OCI-LY1 (cell line): ENCODE results near the gene CDH13.

Experiments
- H2AFZ ChIP-seq: fragments of 200-600 bp; sonication (generic), shearing (Covaris generic); 2 replicates; pipeline ENCODE4 v1.6.0; 2014; ENCODE audit warnings: antibody characterized with exemption, mild to moderate bottlenecking, low read length
- H3F3A ChIP-seq: fragments of 200-600 bp; sonication (generic), shearing (Covaris generic); 2 replicates; pipeline ENCODE4 v1.6.0; 2014; ENCODE audit warnings: mild to moderate bottlenecking, antibody characterized with exemption, low read length, moderate library complexity; ENCODE audit not compliant: insufficient read depth
- H3K27ac ChIP-seq: fragments of 200-600 bp; sonication (generic); 2 replicates; pipeline ENCODE4 v1.5.1; 2014; ENCODE audit warnings: low read length, mixed run types, mild to moderate bottlenecking, low read depth; ENCODE audit not compliant: poor library complexity, severe bottlenecking
- H3K27me3 ChIP-seq: fragments of 200-600 bp; sonication (generic); 2 replicates; pipeline ENCODE4 v1.6.0; 2014; ENCODE audit warnings: antibody characterized with exemption, mild to moderate bottlenecking, low read length, moderate library complexity; ENCODE audit not compliant: insufficient read depth
- H3K36me3 ChIP-seq: fragments of 200-600 bp; sonication (generic); 2 replicates; pipeline ENCODE4 v1.6.1; 2014; ENCODE audit warnings: mild to moderate bottlenecking, antibody characterized with exemption, low read length, moderate library complexity, mixed read lengths; ENCODE audit not compliant: insufficient read depth
- H3K4me1 ChIP-seq: fragments of 200-600 bp; sonication (generic); 2 replicates; pipeline ENCODE4 v1.5.1; 2014; ENCODE audit warnings: mild to moderate bottlenecking, low read length, moderate library complexity; ENCODE audit not compliant: insufficient read depth, severe bottlenecking
- H3K4me2 ChIP-seq: fragments of 200-600 bp; sonication (generic), shearing (Covaris generic); 2 replicates; pipeline ENCODE4 v1.6.1; 2014; ENCODE audit warnings: low read length
- H3K4me3 ChIP-seq: fragments of 200-600 bp; sonication (generic); 2 replicates; pipeline ENCODE4 v1.5.1; 2014; ENCODE audit warnings: low read length, low read depth, mild to moderate bottlenecking, mixed read lengths; ENCODE audit not compliant: poor library complexity, severe bottlenecking
- H3K79me2 ChIP-seq: fragments of 200-600 bp; shearing (Covaris generic); 2 replicates; pipeline ENCODE4 v1.6.1; 2016; ENCODE audit warnings: mixed run types, low read length, mixed read lengths; ENCODE audit not compliant: insufficient read depth
- H3K9ac ChIP-seq: fragments of 200-600 bp; sonication (generic), shearing (Covaris generic); 2 replicates; pipeline ENCODE4 v1.6.1; 2014; ENCODE audit warnings: mild to moderate bottlenecking, low read length, mixed read lengths
- H3K9me2 ChIP-seq: fragments of 200-600 bp; sonication (generic), shearing (Covaris generic); 2 replicates; pipeline ENCODE4 v1.6.1; 2014; ENCODE audit warnings: low read depth, mild to moderate bottlenecking, low read length, mixed read lengths
- H3K9me3 ChIP-seq: fragments of 200-600 bp; shearing (Covaris generic); 2 replicates; pipeline ENCODE4 v1.6.1; 2014; ENCODE audit warnings: low read length, mixed read lengths
- H4K20me1 ChIP-seq: fragments of 200-600 bp; sonication (generic), shearing (Covaris generic); 2 replicates; pipeline ENCODE4 v1.6.0; 2016; ENCODE audit warnings: mild to moderate bottlenecking, low read length; ENCODE audit not compliant: insufficient read depth
- EZH2 ChIP-seq: fragments of 200-600 bp; sonication (generic), shearing (Covaris generic); IDR thresholded peaks from 2 replicates; pipeline ENCODE4 v1.8.0; 2017; ENCODE audit warnings: borderline replicate concordance, mixed run types, mild to moderate bottlenecking, antibody characterized with exemption, low read length, moderate library complexity, mixed read lengths
- TF ChIP-seq, protein P1 (sequence below): fragments of 200-600 bp; sonication (generic), shearing (Covaris generic); IDR thresholded peaks from 2 replicates; pipeline ENCODE4 v1.5.1; 2017; ENCODE audit warnings: mild to moderate bottlenecking, antibody characterized with exemption, low read length, moderate library complexity, mixed read lengths

The CDH13 gene

DNA sequence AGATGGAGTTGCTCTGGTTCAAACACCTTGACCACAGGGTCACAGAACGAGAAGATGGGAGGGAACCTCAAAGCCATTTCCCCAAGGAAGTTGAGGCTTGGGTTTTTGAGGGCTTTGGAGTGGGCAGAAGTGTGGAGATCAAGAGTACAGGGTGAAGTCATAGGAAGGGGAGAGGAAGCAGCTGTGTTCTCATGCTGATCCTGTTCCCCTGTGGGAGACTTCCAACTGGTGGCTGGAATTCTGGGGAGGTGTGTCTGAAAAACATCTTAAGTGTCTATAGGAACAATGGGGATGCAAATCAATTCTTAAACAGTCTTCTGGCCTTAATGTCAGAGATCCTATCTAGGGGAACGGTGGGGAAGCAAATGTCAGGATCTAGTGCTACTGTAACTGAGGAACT lies 1142.2 kb downstream of the CDH13 start:
- H3K9me2 ChIP-seq: no peaks in the 10 kb centered on the region
- H3K9ac ChIP-seq: no peak overlapping the region
- no peak overlapping the region for H3K4me3 ChIP-seq
- no peak for TF ChIP-seq EZH2
- TF ChIP-seq, protein P1, sequence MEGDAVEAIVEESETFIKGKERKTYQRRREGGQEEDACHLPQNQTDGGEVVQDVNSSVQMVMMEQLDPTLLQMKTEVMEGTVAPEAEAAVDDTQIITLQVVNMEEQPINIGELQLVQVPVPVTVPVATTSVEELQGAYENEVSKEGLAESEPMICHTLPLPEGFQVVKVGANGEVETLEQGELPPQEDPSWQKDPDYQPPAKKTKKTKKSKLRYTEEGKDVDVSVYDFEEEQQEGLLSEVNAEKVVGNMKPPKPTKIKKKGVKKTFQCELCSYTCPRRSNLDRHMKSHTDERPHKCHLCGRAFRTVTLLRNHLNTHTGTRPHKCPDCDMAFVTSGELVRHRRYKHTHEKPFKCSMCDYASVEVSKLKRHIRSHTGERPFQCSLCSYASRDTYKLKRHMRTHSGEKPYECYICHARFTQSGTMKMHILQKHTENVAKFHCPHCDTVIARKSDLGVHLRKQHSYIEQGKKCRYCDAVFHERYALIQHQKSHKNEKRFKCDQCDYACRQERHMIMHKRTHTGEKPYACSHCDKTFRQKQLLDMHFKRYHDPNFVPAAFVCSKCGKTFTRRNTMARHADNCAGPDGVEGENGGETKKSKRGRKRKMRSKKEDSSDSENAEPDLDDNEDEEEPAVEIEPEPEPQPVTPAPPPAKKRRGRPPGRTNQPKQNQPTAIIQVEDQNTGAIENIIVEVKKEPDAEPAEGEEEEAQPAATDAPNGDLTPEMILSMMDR: no peak
- H3K4me1 ChIP-seq: peaks cover 16% of the 10 kb centered on the region
- H2AFZ ChIP-seq: no peak overlapping the region
- no peaks in the 10 kb centered on the region for H3K36me3 ChIP-seq
- H3K27ac ChIP-seq: peak overlapping the region; percentile 1
- no peaks in the 10 kb centered on the region for H3K79me2 ChIP-seq
- H3K4me2 ChIP-seq: no peak overlapping the region
- no peaks in the 10 kb centered on the region for H3K27me3 ChIP-seq
- H4K20me1 ChIP-seq: no peaks in the 10 kb centered on the region
- H3K9me3 ChIP-seq: no peaks in the 10 kb centered on the region
- no peaks in the 10 kb centered on the region for H3F3A ChIP-seq

GRCh38 chr16:83769397-83770008 lies 1142.7 kb downstream of the CDH13 start:
- peaks cover 16% of the 10 kb centered on the region for H3K4me1 ChIP-seq
- no peaks in the 10 kb centered on the region for H3K79me2 ChIP-seq
- no peaks in the 10 kb centered on the region for H3K9me3 ChIP-seq
- peak overlapping the region; percentile 1 for H3K27ac ChIP-seq
- no peaks in the 10 kb centered on the region for H3K36me3 ChIP-seq
- no peak for TF ChIP-seq EZH2
- TF ChIP-seq, protein P1: no peak
- H4K20me1 ChIP-seq: no peaks in the 10 kb centered on the region
- H3K4me3 ChIP-seq: no peak overlapping the region
- H3F3A ChIP-seq: no peaks in the 10 kb centered on the region
- H3K4me2 ChIP-seq: no peak overlapping the region
- no peaks in the 10 kb centered on the region for H3K27me3 ChIP-seq
- no peak overlapping the region for H3K9ac ChIP-seq
- H2AFZ ChIP-seq: no peak overlapping the region
- no peaks in the 10 kb centered on the region for H3K9me2 ChIP-seq

DNA sequence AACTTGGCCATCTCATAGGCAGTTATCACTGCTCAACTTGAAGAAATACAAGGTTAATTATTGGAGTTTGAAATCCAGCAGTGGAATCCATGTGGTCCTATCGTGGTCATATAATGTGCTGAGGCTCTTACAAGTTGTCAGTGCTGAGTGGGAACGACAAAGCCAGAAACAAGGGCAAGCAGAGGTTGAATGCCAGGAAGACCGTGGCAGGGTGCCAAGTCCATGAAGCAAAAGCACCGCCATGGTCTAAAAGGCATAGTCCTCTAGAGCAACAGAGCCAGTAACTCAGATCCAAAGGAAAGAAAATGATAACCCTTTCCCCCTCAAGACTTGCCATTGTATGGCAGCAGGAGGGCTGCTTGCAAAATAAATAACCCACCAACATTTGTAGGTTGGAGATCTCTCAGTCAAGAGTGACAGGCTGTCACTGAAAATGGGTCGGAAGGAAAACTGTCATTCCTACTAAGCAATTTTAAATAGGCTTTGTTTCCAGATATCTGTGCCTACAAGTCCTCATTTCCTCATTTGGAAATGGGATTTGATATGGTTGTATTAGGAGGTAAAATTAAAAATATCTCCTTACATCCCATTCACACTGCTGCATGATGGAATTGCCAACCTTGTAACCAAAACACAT lies 1144.7 kb downstream of the CDH13 start:
- Histone ChIP-seq H3K79me2 (no peaks in the 10 kb centered on the region), H3K4me2 (no peak overlapping the region)
- TF ChIP-seq, protein P1: no peak
- TF ChIP-seq EZH2: no peak

More for the DNA sequence above, 1144.7 kb downstream of the CDH13 start:
- H3F3A ChIP-seq: no peaks in the 10 kb centered on the region
- H3K27me3 ChIP-seq: no peaks in the 10 kb centered on the region
- no peaks in the 10 kb centered on the region for H4K20me1 ChIP-seq
- H3K4me1 ChIP-seq: peaks cover 16% of the 10 kb centered on the region
- no peak overlapping the region for H2AFZ ChIP-seq
- no peak overlapping the region for H3K4me3 ChIP-seq
- H3K27ac ChIP-seq: no peak overlapping the region
- no peaks in the 10 kb centered on the region for H3K9me3 ChIP-seq
- H3K36me3 ChIP-seq: no peaks in the 10 kb centered on the region
- no peaks in the 10 kb centered on the region for H3K9me2 ChIP-seq
- no peak overlapping the region for H3K9ac ChIP-seq
